Measurements from ENCODE around the gene DGCR6L. TPM values are rescaled to one million over a fixed set of nuclear protein-coding genes. Genes with fewer than 3 reads are reported as not detected.
"Not testable (repeated sequence)": the region's sequence is repeated elsewhere in the genome, so short reads cannot be mapped to it uniquely, and the experiment has no call there.

The DGCR6L gene
- total RNA-seq, 4 donors from 2014 or later = 62.5 to 123 (median 90.8) TPM

GRCh38 chr22:20324139-20324516, 4.3 kb upstream of the DGCR6L start:
- H3K4me1 ChIP-seq = peaks cover 12 to 15% of the 10 kb centered on the region in 2 donors
- intact Hi-C loops (cut with DNase I) = no loop called here
- TF ChIP-seq, protein P1, sequence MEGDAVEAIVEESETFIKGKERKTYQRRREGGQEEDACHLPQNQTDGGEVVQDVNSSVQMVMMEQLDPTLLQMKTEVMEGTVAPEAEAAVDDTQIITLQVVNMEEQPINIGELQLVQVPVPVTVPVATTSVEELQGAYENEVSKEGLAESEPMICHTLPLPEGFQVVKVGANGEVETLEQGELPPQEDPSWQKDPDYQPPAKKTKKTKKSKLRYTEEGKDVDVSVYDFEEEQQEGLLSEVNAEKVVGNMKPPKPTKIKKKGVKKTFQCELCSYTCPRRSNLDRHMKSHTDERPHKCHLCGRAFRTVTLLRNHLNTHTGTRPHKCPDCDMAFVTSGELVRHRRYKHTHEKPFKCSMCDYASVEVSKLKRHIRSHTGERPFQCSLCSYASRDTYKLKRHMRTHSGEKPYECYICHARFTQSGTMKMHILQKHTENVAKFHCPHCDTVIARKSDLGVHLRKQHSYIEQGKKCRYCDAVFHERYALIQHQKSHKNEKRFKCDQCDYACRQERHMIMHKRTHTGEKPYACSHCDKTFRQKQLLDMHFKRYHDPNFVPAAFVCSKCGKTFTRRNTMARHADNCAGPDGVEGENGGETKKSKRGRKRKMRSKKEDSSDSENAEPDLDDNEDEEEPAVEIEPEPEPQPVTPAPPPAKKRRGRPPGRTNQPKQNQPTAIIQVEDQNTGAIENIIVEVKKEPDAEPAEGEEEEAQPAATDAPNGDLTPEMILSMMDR (IDR thresholded peaks at IDR 0.05) = no peak
- no peak for TF ChIP-seq POLR2A (IDR thresholded peaks at IDR 0.05)
- no peak overlapping the region for H3K27ac ChIP-seq
- H3K4me3 ChIP-seq (replicated peaks in 1 of 3) = no peak overlapping the region
- WGBS, 2 donors = 81 to 82% methylated on average over 5 of the region's 5 CpGs
- no peaks in the 10 kb centered on the region for H3K9me3 ChIP-seq
- DNase-seq = no peak
- no peaks in the 10 kb centered on the region for H3K36me3 ChIP-seq
- H3K27me3 ChIP-seq = no peaks in the 10 kb centered on the region

GRCh38 chr22:20321552-20322211, 1.8 kb upstream of the DGCR6L start:
- 82 to 91% methylated on average over 4 to 6 of the region's 7 CpGs for WGBS, 2 donors
- H3K36me3 ChIP-seq; H3K4me3 ChIP-seq (replicated peaks in 1 of 3); intact Hi-C loops (cut with DNase I); DNase-seq; H3K9me3 ChIP-seq; H3K27me3 ChIP-seq; H3K27ac ChIP-seq: not testable (repeated sequence)
- peaks cover 17 to 36% of the 10 kb centered on the region in 2 donors for H3K4me1 ChIP-seq

GRCh38 chr22:20320659-20321551, 1.0 kb upstream of the DGCR6L start:
- H3K9me3 ChIP-seq; H3K27me3 ChIP-seq; H3K36me3 ChIP-seq; intact Hi-C loops (cut with DNase I): not testable (repeated sequence)
- H3K27ac ChIP-seq = peak overlapping the region in 2 of 3 donors; percentile 71 to 78
- 46 to 49% methylated on average over 13 to 19 of the region's 20 CpGs for WGBS, 2 donors
- H3K4me3 ChIP-seq (replicated peaks in 1 of 3) = peak overlapping the region; percentile 65 to 89 (median 71)
- peaks cover 17 to 36% of the 10 kb centered on the region in 2 donors for H3K4me1 ChIP-seq
- DNase-seq = peak in 1 of 2 donors; percentile 21

- TF ChIP-seq, protein P1 (IDR thresholded peaks at IDR 0.05) = no peak
- no peak for TF ChIP-seq POLR2A (IDR thresholded peaks at IDR 0.05)
- no peaks in the 10 kb centered on the region for H3K36me3 ChIP-seq
- intact Hi-C loops (cut with DNase I) = no loop called here
- no peaks in the 10 kb centered on the region for H3K9me3 ChIP-seq
- H3K27me3 ChIP-seq = no peaks in the 10 kb centered on the region
- H3K27ac ChIP-seq = peak overlapping the region in 1 of 3 donors; percentile 78
- peak overlapping the region; percentile 65 to 89 (median 71) for H3K4me3 ChIP-seq (replicated peaks in 1 of 3)
- peaks cover 17 to 36% of the 10 kb centered on the region in 2 donors for H3K4me1 ChIP-seq
- 5 to 15% methylated on average over 9 to 24 of the region's 32 CpGs for WGBS, 2 donors
- DNase-seq = no peak
These were observed 667 bp downstream of the DGCR6L start for GRCh38 chr22:20319041-20319744.

GRCh38 chr22:20318043-20318688, 1.7 kb downstream of the DGCR6L start:
- H3K27ac ChIP-seq; H3K27me3 ChIP-seq; H3K4me3 ChIP-seq (replicated peaks in 1 of 3); H3K9me3 ChIP-seq; H3K36me3 ChIP-seq; intact Hi-C loops (cut with DNase I); DNase-seq: not testable (repeated sequence)
- peaks cover 17 to 36% of the 10 kb centered on the region in 2 donors for H3K4me1 ChIP-seq
- 67 to 73% methylated on average over 6 of the region's 6 CpGs for WGBS, 2 donors

- H3K9me3 ChIP-seq; DNase-seq; intact Hi-C loops (cut with DNase I); H3K4me3 ChIP-seq (replicated peaks in 1 of 3); H3K36me3 ChIP-seq; H3K27me3 ChIP-seq; H3K27ac ChIP-seq: not testable (repeated sequence)
- peaks cover 17 to 36% of the 10 kb centered on the region in 2 donors for H3K4me1 ChIP-seq
- WGBS, 2 donors = 44 to 47% methylated on average over 8 of the region's 8 CpGs
- TF ChIP-seq, protein P1 (IDR thresholded peaks at IDR 0.05) = peak; percentile 12 to 54 (median 40)
These were observed 2.3 kb downstream of the DGCR6L start for GRCh38 chr22:20317402-20318042.

All from thyroid gland (tissue), 4 donors.